ENCODE measurements around the gene SPATA13. TPM values are rescaled to one million over a fixed set of nuclear protein-coding genes. Genes with fewer than 3 reads are reported as not detected.
A peak's percentile ranks its signal among the peaks of the same experiment; 100 is the strongest.

The SPATA13 gene
- total RNA-seq, 1 experiment from 2014 or later, result 43.0 TPM

DNA sequence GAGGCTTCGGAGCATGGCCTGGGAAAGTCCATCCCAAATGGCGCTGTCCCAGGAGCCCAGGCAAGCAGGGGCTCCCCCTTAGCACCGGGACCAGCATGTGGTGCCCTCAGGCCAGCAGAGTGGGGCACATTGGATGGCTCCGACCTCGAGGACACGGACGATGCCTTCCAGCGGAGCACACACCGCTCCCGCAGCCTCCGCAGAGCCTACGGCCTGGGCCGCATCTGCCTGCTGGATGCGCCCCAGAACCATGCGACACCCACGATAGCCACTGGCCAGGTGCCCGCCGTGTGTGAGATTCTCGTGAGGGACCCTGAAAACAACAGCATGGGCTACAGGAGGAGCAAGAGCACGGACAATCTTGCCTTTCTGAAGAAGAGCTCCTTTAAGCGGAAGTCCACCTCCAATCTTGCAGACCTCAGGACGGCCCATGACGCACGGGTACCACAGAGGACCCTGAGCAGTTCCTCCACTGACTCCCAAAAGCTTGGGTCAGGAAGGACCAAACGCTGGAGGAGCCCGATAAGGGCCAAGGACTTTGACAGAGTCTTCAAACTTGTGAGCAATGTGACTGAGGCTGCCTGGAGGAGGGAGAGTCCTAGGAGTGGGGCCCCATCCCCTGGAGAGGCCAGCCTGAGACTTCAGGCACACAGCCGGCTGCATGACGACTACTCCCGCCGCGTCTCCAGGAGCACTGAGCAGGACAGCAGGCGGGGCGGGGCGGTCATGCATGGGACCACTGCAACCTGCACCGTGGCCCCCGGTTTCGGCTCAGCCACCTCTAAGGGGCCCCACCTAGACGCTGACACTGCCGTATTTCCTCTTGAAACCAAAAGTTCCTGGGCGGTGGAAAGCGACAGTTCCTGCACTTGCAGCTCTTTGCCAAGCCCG, 63.1 kb downstream of the SPATA13 start:
- Histone ChIP-seq H3K4me2 (ENCODE audit: low read length) (no peak overlapping the region), H3K27ac (ENCODE audit: low read length) (no peak overlapping the region), H3K4me3 (ENCODE audit: low read length) (no peak overlapping the region), H3K36me3 (ENCODE audit: low read depth, low read length) (peaks cover 3% of the 10 kb centered on the region; the same call in 1 of the 2 replicates), H4K20me1 (ENCODE audit: low read length) (no peaks in the 10 kb centered on the region), H3K4me1 (ENCODE audit: insufficient read depth, low read length) (peaks cover 18% of the 10 kb centered on the region), H3K9me2 (replicated peaks; ENCODE audit: low read length) (no peaks in the 10 kb centered on the region), H3F3A (ENCODE audit: low read length, unreplicated experiment) (no peaks in the 10 kb centered on the region), H3K27me3 (ENCODE audit: low read length) (no peaks in the 10 kb centered on the region), H2AFZ (ENCODE audit: low read length) (no peak overlapping the region), H3K79me2 (ENCODE audit: low read length) (peaks cover 32% of the 10 kb centered on the region), H3K9ac (ENCODE audit: low read length) (no peak overlapping the region), H3K9me3 (ENCODE audit: low read length) (no peaks in the 10 kb centered on the region)
- DNase-seq (no peak), ATAC-seq (no peak)
- ChIA-PET CTCF (no interaction called here), POLR2A (ENCODE audit: unreplicated experiment) (no interaction called here)
- intact Hi-C loops (cut with micrococcal nuclease), result loop anchor here (5.0 kb wide), 1 partner anchor 301 kb away; no protein-coding TSS in a partner anchor
- TF ChIP-seq, protein P1, sequence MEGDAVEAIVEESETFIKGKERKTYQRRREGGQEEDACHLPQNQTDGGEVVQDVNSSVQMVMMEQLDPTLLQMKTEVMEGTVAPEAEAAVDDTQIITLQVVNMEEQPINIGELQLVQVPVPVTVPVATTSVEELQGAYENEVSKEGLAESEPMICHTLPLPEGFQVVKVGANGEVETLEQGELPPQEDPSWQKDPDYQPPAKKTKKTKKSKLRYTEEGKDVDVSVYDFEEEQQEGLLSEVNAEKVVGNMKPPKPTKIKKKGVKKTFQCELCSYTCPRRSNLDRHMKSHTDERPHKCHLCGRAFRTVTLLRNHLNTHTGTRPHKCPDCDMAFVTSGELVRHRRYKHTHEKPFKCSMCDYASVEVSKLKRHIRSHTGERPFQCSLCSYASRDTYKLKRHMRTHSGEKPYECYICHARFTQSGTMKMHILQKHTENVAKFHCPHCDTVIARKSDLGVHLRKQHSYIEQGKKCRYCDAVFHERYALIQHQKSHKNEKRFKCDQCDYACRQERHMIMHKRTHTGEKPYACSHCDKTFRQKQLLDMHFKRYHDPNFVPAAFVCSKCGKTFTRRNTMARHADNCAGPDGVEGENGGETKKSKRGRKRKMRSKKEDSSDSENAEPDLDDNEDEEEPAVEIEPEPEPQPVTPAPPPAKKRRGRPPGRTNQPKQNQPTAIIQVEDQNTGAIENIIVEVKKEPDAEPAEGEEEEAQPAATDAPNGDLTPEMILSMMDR (conservative IDR thresholded peaks at IDR 0.05; ENCODE audit: low read depth, low read length), result no peak
- TF ChIP-seq EZH2 (IDR thresholded peaks at IDR 0.05; ENCODE audit: low read length, unreplicated experiment), result no peak
- no peak for TF ChIP-seq EZH2phosphoT487 (IDR thresholded peaks at IDR 0.05; ENCODE audit: borderline replicate concordance, low read length)
- TSS peak; percentile 23 for BruUV-seq (replicated peaks)

DNA sequence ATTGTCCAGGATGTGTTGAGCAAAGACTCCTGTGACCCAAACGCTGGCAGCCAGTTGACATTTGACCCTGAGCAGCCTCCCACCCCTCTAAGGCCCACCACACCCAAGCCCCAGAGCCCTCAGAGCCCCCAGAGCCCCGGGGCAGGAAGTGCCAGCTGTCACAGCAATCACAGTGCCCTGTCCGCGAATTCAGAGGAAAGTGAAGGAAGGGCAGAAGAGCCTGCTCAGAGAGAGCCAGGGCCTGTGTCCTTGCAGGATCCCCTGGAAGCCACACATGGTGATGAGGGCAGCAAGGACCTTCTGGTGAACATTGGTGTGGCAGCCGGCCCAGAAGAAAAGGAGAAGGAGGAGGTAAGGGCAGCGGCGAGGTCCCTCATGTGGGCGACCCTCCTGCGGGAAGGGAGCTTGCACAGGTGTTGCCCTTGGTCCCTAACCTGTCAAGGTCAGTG, 63.7 kb downstream of the SPATA13 start:
- intact Hi-C loops (cut with micrococcal nuclease), result loop anchor here (5.0 kb wide), 1 partner anchor 302 kb away; no protein-coding TSS in a partner anchor
- no peak for ATAC-seq
- POLR2A ChIA-PET (ENCODE audit: unreplicated experiment), result no interaction called here

More for the DNA sequence above, 63.7 kb downstream of the SPATA13 start:
- Histone ChIP-seq H3K27me3 (ENCODE audit: low read length) (no peaks in the 10 kb centered on the region), H3K9me3 (ENCODE audit: low read length) (no peaks in the 10 kb centered on the region), H3F3A (ENCODE audit: low read length, unreplicated experiment) (no peaks in the 10 kb centered on the region), H3K9me2 (replicated peaks; ENCODE audit: low read length) (no peaks in the 10 kb centered on the region), H3K4me1 (ENCODE audit: insufficient read depth, low read length) (peaks cover 18% of the 10 kb centered on the region), H3K4me2 (ENCODE audit: low read length) (no peak overlapping the region), H3K79me2 (ENCODE audit: low read length) (peaks cover 30% of the 10 kb centered on the region), H3K27ac (ENCODE audit: low read length) (no peak overlapping the region), H2AFZ (ENCODE audit: low read length) (no peak overlapping the region), H3K36me3 (ENCODE audit: low read depth, low read length) (peaks cover 3% of the 10 kb centered on the region; the same call in 1 of the 2 replicates), H3K9ac (ENCODE audit: low read length) (no peak overlapping the region), H4K20me1 (ENCODE audit: low read length) (0 out of 2 replicates have a peak, but pooled peaks cover 3% of the 10 kb centered on the region), H3K4me3 (ENCODE audit: low read length) (no peak overlapping the region)
- TF ChIP-seq, protein P1 (conservative IDR thresholded peaks at IDR 0.05; ENCODE audit: low read depth, low read length), result no peak
- TF ChIP-seq EZH2 (IDR thresholded peaks at IDR 0.05; ENCODE audit: low read length, unreplicated experiment) (no peak), EZH2phosphoT487 (IDR thresholded peaks at IDR 0.05; ENCODE audit: borderline replicate concordance, low read length) (no peak)
- CTCF ChIA-PET, result no interaction called here
- BruUV-seq (replicated peaks), result no TSS peak
- no peak for DNase-seq

All from PC-3 (cell line).